NCI-H524 (cell line): ENCODE measurements around the gene GTF3C1.

ENCODE experiments used
- DNase-seq, 2 experiments: peaks; one replicate each; lab custom pipeline; 2025; lab: John Stamatoyannopoulos, UW

The GTF3C1 gene

GRCh38 chr16:27426423-27427408 is 123.0 kb downstream of the GTF3C1 start:
- peak in 1 of 2 experiments; percentile 33 for DNase-seq

- DNase-seq: no peak
Observed at GRCh38 chr16:27425961-27426360, 123.8 kb downstream of the GTF3C1 start.

GRCh38 chr16:27424772-27425498 is 124.8 kb downstream of the GTF3C1 start:
- no peak for DNase-seq

GRCh38 chr16:27421961-27422740 is 127.6 kb downstream of the GTF3C1 start:
- DNase-seq: no peak

- DNase-seq: no peak
Observed at GRCh38 chr16:27417047-27417671, 132.6 kb downstream of the GTF3C1 start.

GRCh38 chr16:27414788-27415431 is 134.8 kb downstream of the GTF3C1 start:
- DNase-seq: no peak

GRCh38 chr16:27413956-27414355 is 135.8 kb downstream of the GTF3C1 start:
- DNase-seq: no peak

GRCh38 chr16:27410761-27411160 is 139.0 kb downstream of the GTF3C1 start:
- DNase-seq: no peak
